Stomach (tissue), 9 donors: ENCODE results near the gene NSMCE1. TPM values are rescaled to one million over a fixed set of nuclear protein-coding genes. Genes with fewer than 3 reads are reported as not detected.

Source experiments
- DNase-seq, 2 donors: peaks; one replicate each; pipeline versions ENCODE4 v3.0.0 to v3.0.0-alpha.2; 2013 to 2019
- H3K27ac ChIP-seq, 5 donors: fragments of 200-600 bp in 4 of 5; sonication (generic) in 4 of 5; one replicate each; pipeline ENCODE4 v1.5.1; 2013 to 2019; ENCODE audit warnings: mild to moderate bottlenecking in 1 of 5, moderate library complexity in 1 of 5
- H3K27me3 ChIP-seq, 3 donors: fragments of 200-600 bp; sonication (generic); one replicate each; pipeline ENCODE4 v1.5.1; 2017 to 2019; ENCODE audit warnings: mixed run types in 1 of 3
- H3K36me3 ChIP-seq, 4 donors: fragments of 200-600 bp; sonication (generic); 1 replicate in 3 of 4; 2 replicates in 1 of 4; pipeline ENCODE4 v1.5.1; 2016 to 2019
- H3K4me1 ChIP-seq, 4 donors: fragments of 200-600 bp; sonication (generic); one replicate each; pipeline ENCODE4 v1.5.1; 2016 to 2019
- H3K4me3 ChIP-seq, 4 donors: fragments of 200-600 bp; sonication (generic) in 3 of 4; one replicate each; pipeline ENCODE4 v1.5.1; 2016 to 2019; ENCODE audit warnings: mild to moderate bottlenecking in 1 of 4
- H3K9me3 ChIP-seq, 4 donors: fragments of 200-600 bp; sonication (generic); one replicate each; pipeline ENCODE4 v1.5.1; 2016 to 2019
- EP300 ChIP-seq: sonication (generic); formaldehyde crosslinking; IDR thresholded peaks from one replicate; pipeline ENCODE4 v1.6.1; 2017; ENCODE audit warnings: antibody characterized with exemption
- POLR2A ChIP-seq, 4 donors: fragments of 450-650 bp; IDR thresholded peaks; one replicate each; pipeline ENCODE4 v1.6.1; 2016; ENCODE audit warnings: antibody characterized with exemption in 4 of 4, control low read depth in 2 of 4, mild to moderate bottlenecking in 1 of 4, moderate library complexity in 1 of 4
- POLR2AphosphoS5 ChIP-seq, 3 donors: sonication (generic); formaldehyde crosslinking; IDR thresholded peaks; one replicate each; pipeline ENCODE4 v1.6.1; 2016; ENCODE audit warnings: antibody characterized with exemption in 3 of 3
- WGBS, 5 donors: extraction: QIAGEN DNeasy Blood & Tissue Kit in 3 of 5; methylation state at CpG; one replicate each; pipeline versions ENCODE4 v1.1.5 to v1.1.7; 2013 to 2018; 5-methylcytosine and 5-hydroxymethylcytosine counted together
- intact Hi-C: fragments of 100-400 bp; cut with DNase I; formaldehyde crosslinking; loops from one replicate; pipeline ENCODE4 v1.15.1; 2023; ENCODE audit warnings: low total_unique reads
- polyA plus RNA-seq, 3 donors: library from polyadenylated mRNA; stranded (reverse); fragments of 200-250 nt; gene quantifications; one replicate each; pipeline ENCODE4 v1.2.3, GENCODE V29; 2013
- total RNA-seq, 5 donors: library from RNA; depleted of rRNA; stranded (reverse); fragments of >200 nt; gene quantifications; one replicate each; pipeline versions ENCODE4 v1.1.0 to v1.2.3, GENCODE V29; 2014 to 2016
- TF ChIP-seq, protein P1 (sequence below), 7 experiments: fragments of 450-650 bp in 4 of 7; fragments of 200-600 bp in 3 of 7; sonication (generic) in 3 of 7; IDR thresholded peaks; one replicate each; pipeline ENCODE4 v1.5.1; 2016 to 2019; ENCODE audit warnings: antibody characterized with exemption in 7 of 7, control low read depth in 2 of 7, mild to moderate bottlenecking in 1 of 7
- donor health status: healthy with polysubstance abuse.
- donor health status: Bipolar disorder and iron deficiency.
- donor health status: healthy.

The NSMCE1 gene
- total and polyA plus RNA-seq, 8 donors = 9.3 to 120 (median 46.2) TPM

DNA sequence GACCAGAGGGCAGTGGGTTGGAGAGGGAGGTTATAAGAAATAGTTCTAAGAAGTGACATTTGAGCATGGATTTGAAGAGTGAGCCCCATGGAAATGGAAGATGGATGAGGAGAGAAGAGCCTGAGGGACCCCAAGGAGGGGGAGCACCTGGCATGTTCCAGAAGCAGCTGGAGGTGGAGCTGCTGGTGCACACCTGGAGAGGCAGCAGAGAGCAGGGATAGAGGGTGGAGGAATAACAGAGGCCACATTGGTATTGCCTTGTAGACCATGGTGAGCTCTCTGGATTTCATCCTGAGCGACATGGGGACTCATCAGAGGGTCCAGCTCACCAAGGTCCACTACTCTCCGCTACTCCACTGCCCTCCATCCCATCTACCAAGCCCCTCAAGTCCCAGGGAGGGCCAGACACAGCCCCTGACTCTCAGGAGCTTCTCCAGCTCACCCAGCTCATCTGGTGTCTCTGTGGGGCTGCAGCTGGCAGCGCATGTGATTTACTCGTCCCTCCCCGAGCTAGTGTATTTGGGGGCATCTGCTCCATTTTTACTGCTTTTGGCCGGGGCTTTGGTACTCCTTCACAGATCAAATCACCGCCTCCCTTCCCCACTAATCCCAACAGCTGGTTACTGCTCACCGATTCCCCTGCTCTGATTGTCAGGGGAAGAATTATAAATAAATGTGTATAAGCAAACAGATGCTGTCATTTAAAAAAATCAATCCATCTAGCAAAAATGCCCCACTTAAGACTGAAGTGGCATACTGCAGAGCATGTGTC lies 87.4 kb downstream of the NSMCE1 start:
- Histone ChIP-seq H3K4me3 (no peak overlapping the region), H3K27ac (no peak overlapping the region), H3K4me1 (peaks cover 0 to 12% (median 5%) of the 10 kb centered on the region in 4 donors), H3K36me3 (no peaks in the 10 kb centered on the region), H3K27me3 (no peaks in the 10 kb centered on the region), H3K9me3 (no peaks in the 10 kb centered on the region)
- no peak for TF ChIP-seq EP300
- TF ChIP-seq POLR2AphosphoS5 (IDR thresholded peaks at IDR 0.05) = no peak
- 74 to 84% (median 82%) methylated on average over 8 of the region's 8 CpGs for WGBS, 5 donors
- DNase-seq = no peak
- intact Hi-C loops = no loop called here

DNA sequence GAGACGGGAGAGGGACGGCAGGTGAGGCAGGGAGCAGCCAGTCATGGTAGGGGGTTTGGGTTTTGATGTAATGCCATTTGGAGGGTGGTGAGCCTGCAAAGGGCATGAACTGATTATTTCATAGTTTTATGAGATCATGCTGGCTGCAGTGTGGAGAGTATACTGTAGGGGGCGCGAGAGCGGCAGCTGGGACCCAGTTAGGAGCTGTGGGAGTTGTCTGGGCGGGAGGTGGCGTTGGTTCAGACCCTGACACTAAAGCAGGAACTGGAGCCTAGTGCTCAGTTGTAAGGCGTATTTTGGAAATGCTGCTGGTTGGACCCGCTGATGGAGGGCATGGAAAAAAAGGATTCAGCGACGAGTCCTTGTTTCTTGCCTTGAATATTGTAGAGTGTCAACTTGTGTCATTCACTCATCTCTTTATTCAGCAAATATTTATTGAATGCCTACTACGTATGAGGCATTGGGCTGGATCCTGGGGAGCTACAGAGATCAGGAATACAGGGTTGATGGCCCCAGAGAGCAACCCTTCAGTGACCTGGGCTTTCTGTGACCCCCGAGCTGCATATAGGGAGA lies 89.0 kb downstream of the NSMCE1 start:
- DNase-seq = peak; percentile 88 to 91
- no peaks in the 10 kb centered on the region for H3K9me3 ChIP-seq
- no peaks in the 10 kb centered on the region for H3K36me3 ChIP-seq
- no peak overlapping the region for H3K4me3 ChIP-seq
- no peak overlapping the region for H3K27ac ChIP-seq
- 14 to 22% (median 16%) methylated on average over 13 of the region's 13 CpGs for WGBS, 5 donors
- intact Hi-C loops = loop anchor here (10.0 kb wide), 2 partner anchors 195 to 275 kb away; no protein-coding TSS in a partner anchor
- TF ChIP-seq POLR2AphosphoS5 (IDR thresholded peaks at IDR 0.05) (peak in 1 of 3 donors; percentile 57), POLR2A (IDR thresholded peaks at IDR 0.05) (no peak), EP300 (no peak)
- TF ChIP-seq, protein P1, sequence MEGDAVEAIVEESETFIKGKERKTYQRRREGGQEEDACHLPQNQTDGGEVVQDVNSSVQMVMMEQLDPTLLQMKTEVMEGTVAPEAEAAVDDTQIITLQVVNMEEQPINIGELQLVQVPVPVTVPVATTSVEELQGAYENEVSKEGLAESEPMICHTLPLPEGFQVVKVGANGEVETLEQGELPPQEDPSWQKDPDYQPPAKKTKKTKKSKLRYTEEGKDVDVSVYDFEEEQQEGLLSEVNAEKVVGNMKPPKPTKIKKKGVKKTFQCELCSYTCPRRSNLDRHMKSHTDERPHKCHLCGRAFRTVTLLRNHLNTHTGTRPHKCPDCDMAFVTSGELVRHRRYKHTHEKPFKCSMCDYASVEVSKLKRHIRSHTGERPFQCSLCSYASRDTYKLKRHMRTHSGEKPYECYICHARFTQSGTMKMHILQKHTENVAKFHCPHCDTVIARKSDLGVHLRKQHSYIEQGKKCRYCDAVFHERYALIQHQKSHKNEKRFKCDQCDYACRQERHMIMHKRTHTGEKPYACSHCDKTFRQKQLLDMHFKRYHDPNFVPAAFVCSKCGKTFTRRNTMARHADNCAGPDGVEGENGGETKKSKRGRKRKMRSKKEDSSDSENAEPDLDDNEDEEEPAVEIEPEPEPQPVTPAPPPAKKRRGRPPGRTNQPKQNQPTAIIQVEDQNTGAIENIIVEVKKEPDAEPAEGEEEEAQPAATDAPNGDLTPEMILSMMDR (IDR thresholded peaks at IDR 0.05) = peak in 6 of 7 experiments; percentile 46 to 96 (median 92)
- H3K27me3 ChIP-seq = no peaks in the 10 kb centered on the region
- peaks cover 0 to 12% (median 5%) of the 10 kb centered on the region in 4 donors for H3K4me1 ChIP-seq

DNA sequence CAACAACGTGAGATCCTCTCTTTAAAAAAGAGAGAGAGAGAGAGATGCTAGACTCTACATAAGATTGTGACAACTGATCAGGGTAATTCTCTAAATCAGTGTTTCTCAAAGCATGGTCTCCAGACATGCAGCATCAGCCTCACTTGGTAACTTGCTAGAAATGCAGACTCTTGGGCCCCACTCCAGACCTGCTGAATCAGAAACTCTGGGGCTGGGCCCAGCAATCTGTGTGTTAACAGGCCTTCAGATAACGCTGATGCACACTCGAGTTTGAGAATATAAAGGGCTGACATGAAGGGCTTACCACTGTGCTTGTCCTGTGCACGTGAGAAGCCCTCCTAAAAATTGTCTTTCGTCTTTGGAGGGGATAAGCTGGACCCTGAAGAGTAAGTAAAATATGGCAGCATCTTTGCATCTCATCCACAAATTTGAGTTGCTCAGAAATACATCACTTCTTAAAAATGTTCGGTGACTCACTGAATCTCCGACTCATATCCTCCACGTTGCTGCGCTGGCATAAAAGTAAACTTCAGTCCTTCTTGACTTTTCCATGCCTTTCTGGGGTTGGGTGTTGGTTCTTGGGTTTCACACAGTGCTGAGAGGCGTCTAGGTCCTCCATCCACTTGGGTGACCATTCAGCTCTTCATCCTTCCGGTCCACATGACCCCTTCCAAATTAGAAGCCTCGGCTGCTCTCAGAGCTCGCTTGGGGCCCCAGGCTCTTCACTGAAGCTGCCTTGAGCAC lies 91.4 kb downstream of the NSMCE1 start:
- Histone ChIP-seq H3K4me1 (peaks cover 0 to 16% (median 7%) of the 10 kb centered on the region in 4 donors), H3K36me3 (no peaks in the 10 kb centered on the region), H3K27ac (no peak overlapping the region), H3K4me3 (no peak overlapping the region), H3K27me3 (no peaks in the 10 kb centered on the region), H3K9me3 (no peaks in the 10 kb centered on the region)
- TF ChIP-seq POLR2AphosphoS5 (IDR thresholded peaks at IDR 0.05) = no peak
- TF ChIP-seq EP300 = no peak
- TF ChIP-seq POLR2A (IDR thresholded peaks at IDR 0.05) = no peak
- TF ChIP-seq, protein P1 (IDR thresholded peaks at IDR 0.05) = no peak
- 77 to 86% (median 83%) methylated on average over 13 of the region's 13 CpGs for WGBS, 5 donors
- no peak for DNase-seq
- intact Hi-C loops = loop anchor here (10.0 kb wide), 2 partner anchors 198 to 278 kb away; no protein-coding TSS in a partner anchor

DNA sequence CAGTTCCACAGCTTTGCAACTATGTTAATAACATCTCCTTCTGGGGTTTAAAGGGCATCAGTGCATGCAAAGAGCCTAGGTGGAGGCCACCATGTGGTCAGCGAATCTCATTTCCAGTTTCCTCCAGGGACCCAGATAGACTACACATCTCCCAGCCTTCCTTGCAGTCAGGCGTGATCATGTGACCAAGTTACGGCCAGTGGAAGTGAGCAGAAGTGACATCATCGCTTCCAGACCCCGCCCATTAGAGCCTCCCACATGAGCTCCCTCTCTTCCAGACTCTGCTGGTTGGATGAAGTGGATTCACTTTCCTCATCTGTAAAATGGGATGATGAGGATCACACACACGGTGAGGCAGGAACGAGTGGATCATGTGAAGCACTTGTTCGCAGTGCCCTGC lies 92.7 kb downstream of the NSMCE1 start:
- Histone ChIP-seq H3K36me3 (no peaks in the 10 kb centered on the region), H3K9me3 (no peaks in the 10 kb centered on the region), H3K4me1 (peaks cover 0 to 16% (median 7%) of the 10 kb centered on the region in 4 donors), H3K27ac (no peak overlapping the region), H3K27me3 (no peaks in the 10 kb centered on the region), H3K4me3 (no peak overlapping the region)
- intact Hi-C loops = loop anchor here (10.0 kb wide), 2 partner anchors 199 to 279 kb away; no protein-coding TSS in a partner anchor
- no peak for DNase-seq
- TF ChIP-seq POLR2A (IDR thresholded peaks at IDR 0.05) (no peak), EP300 (no peak), POLR2AphosphoS5 (IDR thresholded peaks at IDR 0.05) (no peak)
- 91 to 99% (median 92%) methylated on average over 8 of the region's 8 CpGs for WGBS, 5 donors

Other genes with a start within 250 kb of the NSMCE1 start
- gene C16orf82, start 201.8 kb downstream of the NSMCE1 start, total RNA-seq = not detected
- gene C16orf82, start 201.8 kb downstream of the NSMCE1 start, polyA plus RNA-seq = not detected
- gene KDM8, start 65.2 kb downstream of the NSMCE1 start, total RNA-seq = 10 to 100 TPM in 1 of 5 donors, 1 to 10 TPM in 4; 1.4 to 58.3 (median 3.1) TPM
- gene KDM8, start 65.2 kb downstream of the NSMCE1 start, polyA plus RNA-seq = 1 to 10 TPM; 2.7 to 3.5 (median 2.7) TPM
- gene IL4R, start 45.2 kb upstream of the NSMCE1 start, total RNA-seq = 100 to 1,000 TPM in 2 of 5 donors, 10 to 100 TPM in 3; 23.9 to 120 (median 55.2) TPM
- 10 to 100 TPM; 17.4 to 55.8 (median 18.9) TPM for gene IL4R, start 45.2 kb upstream of the NSMCE1 start, polyA plus RNA-seq
- gene IL21R, start 133.4 kb upstream of the NSMCE1 start, total RNA-seq = under 1 TPM in 2 of 5 donors, not detected in 3; 0.14 to 0.73 TPM
- under 1 TPM in 2 of 3 donors, not detected in 1; 0.33 to 0.44 TPM for gene IL21R, start 133.4 kb upstream of the NSMCE1 start, polyA plus RNA-seq